SK-N-SH (cell line): Measurements from ENCODE around the gene GNG12. TPM values are rescaled to one million over a fixed set of nuclear protein-coding genes. Genes with fewer than 3 reads are reported as not detected.

ENCODE experiments used
- CTCF ChIA-PET: fragments of 300-600, 350-600 bp; formaldehyde crosslinking; extraction: SDS; loops from one replicate; lab custom pipeline; 2021; lab: Yijun Ruan, JAX
- POLR2A ChIA-PET: fragments of 350-600 bp; sonication (Branson Sonifier 250); formaldehyde crosslinking; extraction: SDS; loops from one replicate; lab custom pipeline; 2020; ENCODE audit warnings: antibody characterized with exemption, inconsistent platforms; lab: Yijun Ruan, JAX
- DNase-seq: peaks from one replicate; pipeline ENCODE4 v3.0.0; 2012
- H2AFZ ChIP-seq: fragments of 200-600 bp; sonication (generic); 2 replicates; pipeline ENCODE4 v1.8.1; 2016; ENCODE audit warnings: antibody characterized with exemption, mild to moderate bottlenecking, low read depth
- H3F3A ChIP-seq: fragments of 200-600 bp; sonication (generic); replicated peaks from 2 replicates; pipeline ENCODE3; 2016; ENCODE audit warnings: antibody characterized with exemption, mild to moderate bottlenecking; ENCODE audit not compliant: insufficient read depth
- H3K27ac ChIP-seq, 2 experiments: fragments of 200-500 bp in 1 of 2; fragments of 200-600 bp in 1 of 2; sonication (Bioruptor generic) in 1 of 2; sonication (generic), shearing (Covaris generic) in 1 of 2; 2 replicates each; pipeline versions ENCODE4 v1.5.1 to v1.6.1; 2014 to 2016; ENCODE audit warnings: low read depth in 2 of 2, inconsistent platforms in 1 of 2, low read length in 1 of 2, mild to moderate bottlenecking in 1 of 2, mixed read lengths in 1 of 2
- H3K27me3 ChIP-seq: fragments of 200-600 bp; sonication (generic), shearing (Covaris generic); 2 replicates; pipeline ENCODE4 v1.6.1; 2016; ENCODE audit warnings: mixed run types; ENCODE audit not compliant: insufficient read depth
- H3K36me3 ChIP-seq, 2 experiments: fragments of 200-500 bp in 1 of 2; fragments of 200-600 bp in 1 of 2; sonication (Bioruptor generic) in 1 of 2; sonication (generic) in 1 of 2; replicated peaks in 1 of 2; 2 replicates each; pipeline versions ENCODE3 to v1.5.1; 2014 to 2016; ENCODE audit warnings: low read length in 1 of 2, mild to moderate bottlenecking in 1 of 2; ENCODE audit not compliant: insufficient read depth in 2 of 2, control insufficient read depth in 1 of 2
- H3K4me1 ChIP-seq, 2 experiments: fragments of 200-500 bp in 1 of 2; fragments of 200-600 bp in 1 of 2; sonication (Bioruptor generic) in 1 of 2; sonication (generic), shearing (Covaris generic) in 1 of 2; 2 replicates each; pipeline versions ENCODE4 v1.5.1 to v1.6.1; 2014 to 2016; ENCODE audit warnings: low read depth in 1 of 2, low read length in 1 of 2, mixed run types in 1 of 2; ENCODE audit not compliant: insufficient read depth in 2 of 2, control insufficient read depth in 1 of 2
- H3K4me2 ChIP-seq: fragments of 200-600 bp; sonication (generic), shearing (Covaris generic); 2 replicates; pipeline ENCODE4 v1.6.1; 2017; ENCODE audit warnings: mixed run types
- H3K4me3 ChIP-seq, 2 experiments: fragments of 200-500 bp in 1 of 2; fragments of 200-600 bp in 1 of 2; sonication (Bioruptor generic) in 1 of 2; sonication (generic), shearing (Covaris generic) in 1 of 2; 2 replicates each; pipeline versions ENCODE4 v1.5.1 to v1.8.1; 2014 to 2016; ENCODE audit warnings: low read depth in 2 of 2, inconsistent platforms in 1 of 2, low read length in 1 of 2, mild to moderate bottlenecking in 1 of 2, mixed read lengths in 1 of 2, moderate library complexity in 1 of 2
- H3K79me2 ChIP-seq: fragments of 200-600 bp; sonication (generic); 2 replicates; pipeline ENCODE4 v1.8.1; 2017; ENCODE audit warnings: mild to moderate bottlenecking; ENCODE audit not compliant: insufficient read depth
- H3K9ac ChIP-seq: fragments of 200-600 bp; sonication (generic); 2 replicates; pipeline ENCODE4 v1.6.1; 2017; ENCODE audit warnings: mixed run types
- H3K9me2 ChIP-seq: fragments of 200-600 bp; sonication (generic); 2 replicates; pipeline ENCODE4 v1.6.1; 2017; ENCODE audit warnings: mixed run types
- H3K9me3 ChIP-seq: fragments of 200-600 bp; sonication (generic); 2 replicates; pipeline ENCODE4 v1.6.1; 2017; ENCODE audit warnings: mixed run types, mild to moderate bottlenecking, moderate library complexity
- H4K20me1 ChIP-seq: fragments of 200-600 bp; sonication (generic); 2 replicates; pipeline ENCODE4 v1.6.1; 2017; ENCODE audit warnings: mild to moderate bottlenecking, mixed run types; ENCODE audit not compliant: insufficient read depth
- CHD2 ChIP-seq: fragments of 150-350 bp; IDR thresholded peaks from 2 replicates; pipeline ENCODE4 v1.6.1; 2018; ENCODE audit warnings: low read length; ENCODE audit not compliant: partially characterized antibody
- ELF1 ChIP-seq: IDR thresholded peaks from 2 replicates; pipeline ENCODE4 v1.4.0; 2012
- EP300 ChIP-seq, 2 experiments: IDR thresholded peaks; 2 replicates each; pipeline versions ENCODE4 v1.4.0 to v1.6.1; 2012; ENCODE audit warnings: borderline replicate concordance in 1 of 2, low read depth in 1 of 2, low read length in 1 of 2
- FOSL2 ChIP-seq: IDR thresholded peaks from 2 replicates; pipeline ENCODE4 v1.4.0; 2012; ENCODE audit warnings: low read depth, mild to moderate bottlenecking, moderate library complexity, borderline replicate concordance
- FOXJ3 ChIP-seq: sonication (generic); formaldehyde crosslinking; IDR thresholded peaks from 2 replicates; pipeline ENCODE4 v1.5.1; 2020; ENCODE audit warnings: mild to moderate bottlenecking, missing genetic modification reagents
- GATA2 ChIP-seq: sonication (generic); formaldehyde crosslinking; IDR thresholded peaks from 2 replicates; pipeline ENCODE4 v1.5.0; 2020; ENCODE audit warnings: mild to moderate bottlenecking, missing genetic modification reagents
- JUND ChIP-seq: IDR thresholded peaks from 2 replicates; pipeline ENCODE4 v1.4.0; 2012
- MAX ChIP-seq: IDR thresholded peaks from 2 replicates; pipeline ENCODE4 v1.4.0; 2012; ENCODE audit warnings: low read depth
- MEF2A ChIP-seq: IDR thresholded peaks from 2 replicates; pipeline ENCODE4 v1.4.0; 2012; ENCODE audit warnings: low read depth, borderline replicate concordance
- MXI1 ChIP-seq: IDR thresholded peaks from 2 replicates; pipeline ENCODE4 v1.6.1; 2012; ENCODE audit warnings: mild to moderate bottlenecking, low read depth, low read length, improper control_type of control experiment
- NFIC ChIP-seq: IDR thresholded peaks from 2 replicates; pipeline ENCODE4 v1.4.0; 2012; ENCODE audit warnings: borderline replicate concordance
- PBX3 ChIP-seq: IDR thresholded peaks from 2 replicates; pipeline ENCODE4; 2012
- POLR2AphosphoS5 ChIP-seq: IDR thresholded peaks from 2 replicates; pipeline ENCODE4 v1.6.1; 2012; ENCODE audit warnings: low read depth, low read length
- RCOR1 ChIP-seq: fragments of 150-350 bp; IDR thresholded peaks from 2 replicates; pipeline ENCODE4 v1.6.1; 2017; ENCODE audit warnings: antibody characterized with exemption, low read length
- SMC3 ChIP-seq: IDR thresholded peaks from 2 replicates; pipeline ENCODE4 v1.6.1; 2012; ENCODE audit warnings: low read depth, low read length, improper control_type of control experiment
- TCF12 ChIP-seq: IDR thresholded peaks from 2 replicates; pipeline ENCODE4 v1.4.0; 2012
- ZBTB33 ChIP-seq: IDR thresholded peaks from 2 replicates; pipeline ENCODE4 v1.4.0; 2012; ENCODE audit warnings: low read depth, borderline replicate concordance
- WGBS: methylation state at CpG from one replicate; pipeline ENCODE4 v1.1.6; 2017; ENCODE audit warnings: low lambda C conversion rate; 5-methylcytosine and 5-hydroxymethylcytosine counted together
- polyA plus RNA-seq, 3 experiments: library from polyadenylated mRNA; depleted of rRNA; stranded (reverse); fragments of >200 nt; gene quantifications; 2 replicates each; pipeline ENCODE4 v1.2.3, GENCODE V29; 2012

Gene GNG12
- polyA plus RNA-seq, 1 of the 3 experiments (the other 2 are of a cell fraction): 41.2 TPM

GRCh38 chr1:67674260-67675011, 158.8 kb downstream of the GNG12 start:
- peak; percentile 75 for DNase-seq
- Histone ChIP-seq H3K4me2 (peak overlapping the region; percentile 37), H4K20me1 (no peaks in the 10 kb centered on the region), H3K4me1 (peaks cover 13 to 16% of the 10 kb centered on the region in 2 experiments; a peak in 3 of 4 replicates), H3K9ac (no peak overlapping the region), H3K9me3 (no peaks in the 10 kb centered on the region), H3K27me3 (no peaks in the 10 kb centered on the region), H3K27ac (peak overlapping the region; percentile 38 to 81; a peak in 3 of 4 replicates), H3K36me3 (no peaks in the 10 kb centered on the region), H3K4me3 (no peak overlapping the region; a peak in 1 of 4 replicates), H2AFZ (peak overlapping the region; percentile 54), H3K9me2 (no peaks in the 10 kb centered on the region), H3F3A (peaks cover 8% of the 10 kb centered on the region), H3K79me2 (no peaks in the 10 kb centered on the region)
- WGBS: 22% methylated on average over 4 of the region's 4 CpGs
- POLR2A ChIA-PET: interaction anchor here (1.1 to 2.2 kb wide), 3 partner anchors 11 to 70 kb away, joined by 3 to 25 read pairs (median 3); partner anchors contain the start of gene GADD45A
- CTCF ChIA-PET: interaction anchor here (0.7 to 2.4 kb wide), 6 partner anchors 10 to 113 kb away, joined by 3 to 10 read pairs (median 5); partner anchors contain the start of gene GADD45A
- TF ChIP-seq CHD2 (peak; percentile 28), POLR2AphosphoS5 (0 out of 2 replicates have a peak, but pooled peaks have one; percentile 26), MEF2A (no peak), EP300 (IDR thresholded peaks at IDR 0.05; ENCODE audit: borderline replicate concordance in 1 of 2, low read depth in 1 of 2, low read length in 1 of 2) (peak; percentile 9 to 73; a peak in 2 of 4 replicates), PBX3 (peak; percentile 72), ELF1 (no peak), MXI1 (0 out of 2 replicates have a peak, but pooled peaks have one; percentile 28), GATA2 (CRISPR knock-in tag) (peak; percentile 67), NFIC (peak; percentile 43; the same call in 1 of the 2 replicates), JUND (no peak), FOSL2 (no peak), TCF12 (peak; percentile 72), RCOR1 (peak; percentile 51; the same call in 1 of the 2 replicates)

- Histone ChIP-seq H4K20me1 (no peaks in the 10 kb centered on the region), H3K9me3 (no peaks in the 10 kb centered on the region), H3K4me3 (no peak overlapping the region), H3K4me2 (no peak overlapping the region), H2AFZ (no peak overlapping the region; the same call in 1 of the 2 replicates), H3F3A (peaks cover 8% of the 10 kb centered on the region), H3K4me1 (peaks cover 13 to 16% of the 10 kb centered on the region in 2 experiments; a peak in 3 of 4 replicates), H3K27ac (peak overlapping the region in 1 of 2 experiments; percentile 81; a peak in 2 of 4 replicates), H3K36me3 (no peaks in the 10 kb centered on the region), H3K79me2 (no peaks in the 10 kb centered on the region), H3K27me3 (no peaks in the 10 kb centered on the region), H3K9ac (no peak overlapping the region), H3K9me2 (no peaks in the 10 kb centered on the region)
- ChIA-PET POLR2A (no interaction called here), CTCF (interaction anchor here (0.7 to 2.4 kb wide), 5 partner anchors 11 to 112 kb away, joined by 3 to 10 read pairs (median 5); partner anchors contain the start of gene GADD45A)
- TF ChIP-seq CHD2 (no peak), SMC3 (no peak), ZBTB33 (no peak), JUND (no peak), MAX (no peak), FOXJ3 (CRISPR knock-in tag) (no peak)
- DNase-seq: no peak
- WGBS: 96% methylated on average over 1 of the region's 1 CpG
Measured at GRCh38 chr1:67673468-67674201, 159.6 kb downstream of the GNG12 start.
